GM23338 (cell line): Measurements from ENCODE around the gene IL20RB.

ENCODE experiments used
- CTCF ChIP-seq, 2 experiments: fragments of 200-600 bp in 1 of 2; sonication (generic) in 1 of 2; conservative IDR thresholded peaks; 2 replicates each; pipeline versions ENCODE4 v1.5.1 to v1.6.1; 2016 to 2017; ENCODE audit warnings: antibody characterized with exemption in 2 of 2, low read depth in 2 of 2, mild to moderate bottlenecking in 2 of 2, moderate library complexity in 1 of 2
- EZH2 ChIP-seq: fragments of 200-600 bp; sonication (generic); IDR thresholded peaks from one replicate; pipeline ENCODE4 v1.8.0; 2017; ENCODE audit warnings: antibody characterized with exemption, mild to moderate bottlenecking, low read depth; ENCODE audit not compliant: unreplicated experiment
- EZH2phosphoT487 ChIP-seq: fragments of 200-600 bp; sonication (generic); IDR thresholded peaks from one replicate; pipeline ENCODE4 v1.8.1; 2018; ENCODE audit warnings: antibody characterized with exemption; ENCODE audit not compliant: unreplicated experiment
- JUNB ChIP-seq: IDR thresholded peaks from one replicate; pipeline ENCODE4 v1.6.1; 2016; ENCODE audit warnings: antibody characterized with exemption; ENCODE audit not compliant: unreplicated experiment
- POLR2AphosphoS5 ChIP-seq: IDR thresholded peaks from 2 replicates; pipeline ENCODE4 v1.6.1; 2016; ENCODE audit warnings: antibody characterized with exemption, low read depth
- ZNF114 ChIP-seq: fragments of 250-450 bp; sonication (Bioruptor Pico); IDR thresholded peaks from 2 replicates; pipeline ENCODE4 v1.5.0; 2020; ENCODE audit warnings: mild to moderate bottlenecking, moderate library complexity

GRCh38 chr3:137050281-137050680 is 92.5 kb downstream of the IL20RB start:
- TF ChIP-seq CTCF (conservative IDR thresholded peaks at IDR 0.05; ENCODE audit: low read depth in 2 of 2) (no peak), POLR2AphosphoS5 (no peak), ZNF114 (CRISPR knock-in tag) (no peak), EZH2 (no peak), EZH2phosphoT487 (no peak), JUNB (no peak)
